Naive thymus-derived CD8-positive, alpha-beta T cell (primary cell): ENCODE results near the gene MRPS5. TPM values are rescaled to one million over a fixed set of nuclear protein-coding genes. Genes with fewer than 3 reads are reported as not detected.
A peak's percentile ranks its signal among the peaks of the same experiment; 100 is the strongest.

Experiments used
- ATAC-seq, 2 donors: fragments of 150-1000 bp; cut with Tn5 transposase in 1 of 2; sonication (Bioruptor Pico), chemical (Tn5 transposase) in 1 of 2; 1 replicate in 1 of 2; 2 replicates in 1 of 2; pipeline ENCODE4 v1.10.0; 2021; ENCODE audit warnings: mild to moderate bottlenecking in 2 of 2, moderate library complexity in 2 of 2
- POLR2A ChIA-PET: fragments of 350-600 bp; sonication (Branson Sonifier 250); formaldehyde crosslinking; loops from one replicate; lab custom pipeline; 2021; ENCODE audit warnings: antibody characterized with exemption; lab: Charles Lee
- DNase-seq, 10 donors: peaks; one replicate each; pipeline versions ENCODE4 v3.0.0 to v3.0.0-alpha.2; 2020 to 2022
- H3K27ac Mint-ChIP-seq, 10 donors: one replicate each; pipeline ENCODE4 v1.8.0; 2020 to 2022; ENCODE audit warnings: mild to moderate bottlenecking in 10 of 10, mixed read lengths in 10 of 10, moderate library complexity in 4 of 10, inconsistent platforms in 1 of 10
- H3K27me3 Mint-ChIP-seq, 5 donors: one replicate each; pipeline ENCODE4 v1.8.0; 2021 to 2022; ENCODE audit warnings: mixed read lengths in 5 of 5
- H3K36me3 Mint-ChIP-seq, 3 donors: one replicate each; pipeline ENCODE4 v1.8.0; 2020 to 2022; ENCODE audit warnings: mixed read lengths in 3 of 3, mild to moderate bottlenecking in 2 of 3, inconsistent platforms in 1 of 3
- H3K4me1 Mint-ChIP-seq, 4 donors: one replicate each; pipeline ENCODE4 v1.8.0; 2021 to 2022; ENCODE audit warnings: mixed read lengths in 4 of 4
- H3K4me3 Mint-ChIP-seq, 10 donors: one replicate each; pipeline ENCODE4 v1.8.0; 2020 to 2022; ENCODE audit warnings: mild to moderate bottlenecking in 10 of 10, mixed read lengths in 10 of 10, moderate library complexity in 6 of 10, inconsistent platforms in 1 of 10
- H3K9me3 Mint-ChIP-seq, 9 donors: one replicate each; pipeline ENCODE4 v1.8.0; 2020 to 2022; ENCODE audit warnings: mixed read lengths in 9 of 9, mild to moderate bottlenecking in 3 of 9, inconsistent platforms in 1 of 9, moderate library complexity in 1 of 9
- polyA plus RNA-seq, 3 donors: library from polyadenylated mRNA; unstranded; fragments of 300-500 nt; fragmentation: Illumina TruSeq; gene quantifications; one replicate each; pipeline ENCODE4 v1.2.3, GENCODE V29; 2021
- total RNA-seq, 8 experiments: library from RNA in 2 of 8; stranded (reverse) in 2 of 8; gene quantifications; one replicate each; pipeline ENCODE4 v1.2.3 and lab custom pipeline; 2021 to 2026

MRPS5 gene
- total and polyA plus RNA-seq, 5 experiments from 2014 or later, result 37.2 to 66.0 (median 54.6) TPM

DNA sequence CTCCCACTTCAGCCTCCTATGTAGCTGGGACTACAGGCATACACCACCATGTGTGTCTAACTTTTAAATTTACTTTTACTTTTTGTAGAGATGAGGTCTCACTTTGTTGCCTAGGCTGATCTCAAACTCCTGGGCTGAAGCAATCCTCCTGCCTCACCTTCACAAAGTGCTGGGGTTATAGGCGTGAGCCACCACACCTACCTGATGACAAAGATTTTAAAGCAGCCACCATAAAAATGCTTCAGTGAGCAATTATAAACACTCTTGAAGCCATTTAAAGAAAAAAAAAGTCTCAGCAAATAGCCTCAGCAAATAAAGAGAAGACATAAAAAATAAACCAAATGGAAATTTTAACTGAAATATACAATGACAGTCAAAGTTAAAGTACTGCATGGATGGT, 35.6 kb downstream of the MRPS5 start:
- DNase-seq, result no peak
- no peaks in the 10 kb centered on the region for H3K9me3 Mint-ChIP-seq
- POLR2A ChIA-PET, result interaction anchor here (15.4 kb wide), 1 partner anchor 60 kb away, joined by 944 read pairs; the partner anchor contains the start of gene MAL
- no peaks in the 10 kb centered on the region for H3K27me3 Mint-ChIP-seq
- H3K27ac Mint-ChIP-seq, result peak overlapping the region in 1 of 10 donors; percentile 41
- no peak for ATAC-seq
- H3K36me3 Mint-ChIP-seq, result peaks cover 0 to 54% (median 14%) of the 10 kb centered on the region in 3 donors
- no peak overlapping the region for H3K4me3 Mint-ChIP-seq
- H3K4me1 Mint-ChIP-seq, result peaks cover 0 to 2% (median 0%) of the 10 kb centered on the region in 4 donors

DNA sequence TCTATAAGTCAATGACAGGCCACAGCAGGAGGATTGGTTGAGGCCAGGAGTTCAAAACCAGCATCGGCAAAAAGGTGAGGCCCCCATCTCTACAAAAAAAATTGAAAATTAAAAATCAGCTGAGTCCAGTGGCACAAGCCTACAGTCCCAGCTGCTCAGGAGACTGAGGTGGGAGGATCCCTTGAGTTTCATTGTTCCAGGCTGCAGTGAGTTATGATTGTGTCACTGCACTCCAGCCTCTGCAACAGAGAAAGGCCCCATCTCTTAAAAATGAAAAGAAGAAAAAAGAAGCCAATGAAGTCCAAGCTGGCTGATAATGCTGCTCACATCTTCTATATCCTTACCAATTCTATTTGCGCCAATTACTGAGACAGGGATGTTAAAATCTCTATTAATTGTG, 39.1 kb downstream of the MRPS5 start:
- H3K27ac Mint-ChIP-seq, result no peak overlapping the region

DNA sequence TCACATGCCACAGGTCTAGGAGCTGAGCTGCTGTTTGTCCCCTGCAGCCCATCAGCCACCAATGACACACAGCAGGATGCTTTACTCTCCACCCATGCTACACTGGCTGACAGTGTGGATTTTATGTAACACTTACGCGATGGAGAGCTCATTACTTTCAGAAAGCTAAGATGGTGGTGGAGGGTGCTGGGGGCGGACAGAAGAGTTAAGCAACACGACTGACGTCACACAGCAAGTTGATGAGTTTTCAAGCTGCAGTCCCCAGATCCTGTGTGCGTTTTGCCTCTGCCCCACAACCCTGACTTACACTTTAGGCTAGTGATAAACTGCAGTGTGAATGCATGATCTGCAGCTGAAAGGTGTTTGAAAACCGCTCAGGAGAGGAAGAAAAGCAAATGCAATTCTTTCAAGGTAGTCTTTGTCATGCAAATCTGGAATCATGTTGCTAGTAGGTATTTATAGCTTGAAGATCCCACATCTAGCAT, 42.4 kb downstream of the MRPS5 start:
- Mint-ChIP-seq H3K36me3 (peaks cover 0 to 2% (median 0%) of the 10 kb centered on the region in 3 donors), H3K4me1 (peaks cover 29 to 59% (median 54%) of the 10 kb centered on the region in 4 donors), H3K27ac (peak overlapping the region in 9 of 10 donors; percentile 51 to 99 (median 70)), H3K9me3 (no peaks in the 10 kb centered on the region), H3K4me3 (peak overlapping the region in 3 of 10 donors; percentile 14 to 56 (median 22)), H3K27me3 (no peaks in the 10 kb centered on the region)
- ATAC-seq (no peak), DNase-seq (peak in 1 of 10 donors; percentile 34)
- POLR2A ChIA-PET, result interaction anchor here (0.7 to 15.4 kb wide), 12 partner anchors 23 to 80 kb away, joined by 3 to 944 read pairs (median 8); partner anchors contain the start of genes MAL, MRPS5 and ZNF514

More for the DNA sequence above, 39.1 kb downstream of the MRPS5 start:
- Mint-ChIP-seq H3K9me3 (no peaks in the 10 kb centered on the region), H3K36me3 (peaks cover 0 to 25% (median 8%) of the 10 kb centered on the region in 3 donors), H3K4me1 (peaks cover 12 to 27% (median 23%) of the 10 kb centered on the region in 4 donors), H3K4me3 (no peak overlapping the region), H3K27me3 (no peaks in the 10 kb centered on the region)
- no peak for ATAC-seq
- POLR2A ChIA-PET, result interaction anchor here (0.9 to 15.4 kb wide), 2 partner anchors 38 to 57 kb away, joined by 3 to 944 read pairs; partner anchors contain the start of gene MAL
- DNase-seq, result no peak

DNA sequence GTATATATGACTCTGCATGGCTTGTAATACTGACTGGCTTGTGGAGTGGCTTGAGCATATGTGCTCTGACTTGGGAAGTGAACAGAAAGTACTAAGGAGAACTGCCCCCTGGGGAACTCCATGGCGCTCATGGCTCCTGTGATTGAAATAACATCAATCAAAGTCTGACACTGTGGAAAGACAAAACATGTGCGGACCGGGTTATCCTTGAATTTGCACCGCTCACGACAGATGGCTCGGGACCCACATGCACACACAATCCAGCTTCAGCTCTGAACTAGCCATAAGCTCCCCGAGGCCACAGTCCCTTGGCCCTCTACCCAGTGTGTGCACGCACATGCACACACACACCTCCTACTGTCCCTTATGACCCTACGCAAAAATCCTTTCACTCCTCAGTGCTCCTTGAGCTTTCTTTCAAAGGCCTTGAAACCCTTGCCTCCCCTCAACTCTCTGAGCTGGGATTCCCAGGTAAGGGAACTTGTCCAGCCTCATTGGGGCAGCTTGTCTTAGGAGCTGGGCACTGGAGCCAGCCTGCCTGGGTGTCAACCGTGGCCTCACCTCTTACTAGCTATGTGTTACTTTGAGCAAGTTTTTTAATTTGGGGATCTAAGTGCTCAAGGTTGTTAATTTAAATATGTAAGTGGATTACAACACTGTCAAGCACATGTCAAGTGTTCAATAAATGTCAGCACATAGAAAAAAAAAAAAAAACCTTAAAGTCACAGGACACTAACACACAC, 43.6 kb downstream of the MRPS5 start:
- POLR2A ChIA-PET, result interaction anchor here (0.7 to 15.4 kb wide), 12 partner anchors 9 to 1185 kb away, joined by 3 to 944 read pairs (median 6); partner anchors contain the start of genes MAL, MRPS5, ZNF2 and ZNF514
- DNase-seq (no peak), ATAC-seq (no peak)
- Mint-ChIP-seq H3K27me3 (no peaks in the 10 kb centered on the region), H3K4me3 (peak overlapping the region in 9 of 10 donors; percentile 16 to 88 (median 75)), H3K36me3 (no peaks in the 10 kb centered on the region), H3K9me3 (no peaks in the 10 kb centered on the region), H3K4me1 (peaks cover 30 to 71% (median 66%) of the 10 kb centered on the region in 4 donors), H3K27ac (peak overlapping the region; percentile 84 to 99 (median 96))

DNA sequence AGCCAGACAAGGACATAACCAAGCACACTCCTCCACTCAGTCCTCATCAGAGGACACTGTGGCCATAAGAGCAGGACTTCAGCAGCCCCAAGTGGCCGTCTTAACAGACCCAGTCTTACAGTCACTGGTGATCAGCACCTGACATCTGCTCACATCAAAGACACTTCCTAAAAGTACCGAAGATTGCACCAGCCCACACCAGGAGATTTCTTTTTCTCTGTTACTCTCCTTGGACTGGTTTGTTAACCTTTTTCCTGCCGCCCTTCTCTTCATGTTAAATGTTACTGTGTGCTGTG, 44.1 kb downstream of the MRPS5 start:
- H3K27me3 Mint-ChIP-seq, result no peaks in the 10 kb centered on the region
- H3K4me3 Mint-ChIP-seq, result peak overlapping the region in 9 of 10 donors; percentile 63 to 89 (median 81)
- H3K9me3 Mint-ChIP-seq, result no peaks in the 10 kb centered on the region
- peaks cover 31 to 74% (median 71%) of the 10 kb centered on the region in 4 donors for H3K4me1 Mint-ChIP-seq
- DNase-seq (peak in 1 of 10 donors; percentile 11), ATAC-seq (no peak)
- peak overlapping the region; percentile 84 to 99 (median 96) for H3K27ac Mint-ChIP-seq
- POLR2A ChIA-PET, result interaction anchor here (1.4 to 15.4 kb wide), 6 partner anchors 9 to 82 kb away, joined by 4 to 944 read pairs (median 14); partner anchors contain the start of genes MAL, MRPS5 and ZNF514
- no peaks in the 10 kb centered on the region for H3K36me3 Mint-ChIP-seq

DNA sequence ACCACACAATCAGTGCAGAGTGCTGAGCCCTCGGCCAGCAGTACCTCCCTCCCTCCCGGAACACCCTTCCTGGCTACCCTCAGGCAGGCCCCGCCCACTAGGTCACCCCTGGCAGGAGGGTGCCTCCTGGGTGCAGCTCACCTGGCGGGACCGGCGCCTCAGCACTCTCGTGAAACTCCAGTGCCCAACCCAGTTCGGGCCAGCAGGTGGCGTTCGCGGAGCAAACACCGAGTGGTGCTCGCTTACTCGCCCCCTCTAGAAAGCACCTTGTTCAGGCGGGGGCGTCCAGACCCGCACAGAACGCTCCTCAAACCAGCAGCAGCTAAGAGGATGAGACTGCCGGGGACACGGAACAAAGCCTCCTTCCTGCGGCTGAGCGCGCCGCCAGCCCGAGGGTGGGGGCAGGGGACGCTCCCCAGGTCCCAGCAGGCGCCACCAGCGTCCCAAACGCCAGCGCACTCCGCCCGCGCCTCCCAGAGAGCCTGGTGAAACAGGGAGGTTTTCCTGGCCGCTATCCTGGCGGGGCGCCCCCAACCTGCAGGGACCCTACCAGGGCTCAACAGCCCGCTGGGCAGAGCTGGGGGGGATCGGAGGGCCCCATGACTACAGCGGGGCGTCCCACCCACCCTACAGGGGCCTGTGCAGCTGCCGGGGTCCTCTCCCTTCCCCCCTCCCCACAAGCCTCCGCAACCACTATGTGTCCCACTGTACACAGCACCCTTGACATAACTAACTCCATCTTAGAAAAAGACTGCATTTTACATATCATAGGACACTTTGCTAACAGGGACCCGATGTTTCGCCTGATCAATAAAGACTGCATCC, 44.7 kb downstream of the MRPS5 start:
- POLR2A ChIA-PET, result interaction anchor here (0.6 to 15.4 kb wide), 12 partner anchors 9 to 259 kb away, joined by 3 to 944 read pairs (median 10); partner anchors contain the start of genes MAL, MRPS5, ZNF2 and ZNF514
- no peaks in the 10 kb centered on the region for H3K27me3 Mint-ChIP-seq
- H3K4me1 Mint-ChIP-seq, result peaks cover 33 to 80% (median 75%) of the 10 kb centered on the region in 4 donors
- peak; percentile 83 to 95 (median 90) for DNase-seq
- peak overlapping the region; percentile 80 to 91 (median 88) for H3K4me3 Mint-ChIP-seq
- peak; percentile 72 to 80 for ATAC-seq
- H3K27ac Mint-ChIP-seq, result peak overlapping the region; percentile 84 to 99 (median 96)
- peaks cover 0 to 3% (median 0%) of the 10 kb centered on the region in 9 donors for H3K9me3 Mint-ChIP-seq
- H3K36me3 Mint-ChIP-seq, result no peaks in the 10 kb centered on the region

DNA sequence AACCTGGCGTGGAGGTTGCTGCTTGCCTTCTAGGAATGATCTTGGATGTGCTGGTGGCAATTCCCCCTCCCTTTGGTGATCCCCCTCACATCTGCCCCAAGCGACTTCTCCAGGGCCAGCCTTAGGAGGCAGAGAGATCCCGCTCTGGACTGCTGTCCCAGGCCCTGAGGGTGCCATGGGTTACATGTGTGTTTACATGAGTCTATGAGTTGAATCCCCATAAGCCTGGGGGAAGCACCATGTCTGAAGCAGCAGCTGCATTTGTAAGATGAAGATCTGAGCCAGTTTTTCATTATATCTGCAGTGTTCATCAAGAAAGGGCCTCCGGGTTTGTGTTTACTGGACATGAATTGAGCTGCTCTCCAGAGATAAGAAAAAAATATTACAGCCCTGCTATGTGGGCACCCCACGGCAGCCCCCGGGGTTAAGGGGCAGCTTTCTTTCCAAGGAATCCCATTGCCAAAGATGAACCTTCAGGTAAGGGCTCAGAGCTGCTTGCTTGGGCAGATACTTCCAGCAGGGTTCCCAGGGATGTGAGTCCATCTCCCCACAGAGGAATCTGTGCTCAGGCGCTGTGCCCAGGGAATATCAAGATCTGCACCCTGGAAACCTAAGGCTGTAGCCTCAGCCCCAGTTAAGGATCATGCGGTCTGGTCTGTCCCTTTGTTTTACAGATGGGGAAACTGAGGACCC, 46.0 kb downstream of the MRPS5 start:
- DNase-seq (no peak), ATAC-seq (peak in 1 of 2 donors; percentile 8)
- Mint-ChIP-seq H3K27me3 (no peaks in the 10 kb centered on the region), H3K4me3 (peak overlapping the region; percentile 80 to 91 (median 88)), H3K9me3 (peaks cover 0 to 7% (median 0%) of the 10 kb centered on the region in 9 donors), H3K4me1 (peaks cover 38 to 83% (median 76%) of the 10 kb centered on the region in 4 donors), H3K27ac (peak overlapping the region; percentile 84 to 99 (median 96)), H3K36me3 (no peaks in the 10 kb centered on the region)
- POLR2A ChIA-PET, result interaction anchor here (0.5 to 15.4 kb wide), 11 partner anchors 19 to 90 kb away, joined by 3 to 944 read pairs (median 15); partner anchors contain the start of genes MAL, MRPS5, ZNF2 and ZNF514

DNA sequence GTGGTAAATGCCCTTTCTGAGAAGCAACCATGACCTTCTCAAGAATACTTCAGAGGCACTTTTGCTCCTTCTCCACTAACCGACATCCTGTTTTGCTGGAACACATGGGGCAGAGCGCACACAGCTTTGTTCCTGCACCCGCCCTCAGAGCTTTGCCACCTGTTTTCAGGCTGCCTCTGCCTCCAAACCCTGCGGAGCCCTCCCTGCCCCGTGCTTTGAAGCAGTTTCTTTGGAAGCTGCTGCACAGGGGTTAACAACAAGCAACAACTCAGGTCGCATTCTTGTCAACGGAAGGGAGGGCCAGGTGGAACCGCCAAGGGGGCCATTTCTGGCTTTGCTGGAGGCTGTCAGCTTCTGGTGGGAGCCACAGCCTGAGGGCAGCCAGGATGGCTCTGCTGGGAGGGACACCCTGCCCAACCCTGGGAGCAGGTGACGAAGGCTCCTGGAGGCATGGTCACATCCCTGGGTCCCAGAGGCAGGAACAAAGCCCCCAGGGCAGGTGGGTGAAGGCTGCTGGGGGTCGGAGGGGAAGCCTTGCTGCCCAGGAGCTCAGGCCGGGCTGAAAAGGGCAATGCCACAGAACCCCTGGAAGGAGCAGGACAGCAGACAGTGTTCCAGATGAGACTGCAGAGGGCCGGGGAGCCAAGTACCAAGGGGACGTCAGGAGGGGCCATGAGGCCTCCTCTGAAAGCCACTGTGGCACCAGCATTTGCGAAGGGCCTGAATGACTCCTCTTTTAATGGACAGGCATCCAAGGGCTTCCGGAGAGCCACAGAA, 46.8 kb downstream of the MRPS5 start:
- POLR2A ChIA-PET, result interaction anchor here (0.5 to 15.4 kb wide), 10 partner anchors 18 to 90 kb away, joined by 3 to 944 read pairs (median 18); partner anchors contain the start of genes MAL, MRPS5, ZNF2 and ZNF514
- H3K27me3 Mint-ChIP-seq, result no peaks in the 10 kb centered on the region

DNA sequence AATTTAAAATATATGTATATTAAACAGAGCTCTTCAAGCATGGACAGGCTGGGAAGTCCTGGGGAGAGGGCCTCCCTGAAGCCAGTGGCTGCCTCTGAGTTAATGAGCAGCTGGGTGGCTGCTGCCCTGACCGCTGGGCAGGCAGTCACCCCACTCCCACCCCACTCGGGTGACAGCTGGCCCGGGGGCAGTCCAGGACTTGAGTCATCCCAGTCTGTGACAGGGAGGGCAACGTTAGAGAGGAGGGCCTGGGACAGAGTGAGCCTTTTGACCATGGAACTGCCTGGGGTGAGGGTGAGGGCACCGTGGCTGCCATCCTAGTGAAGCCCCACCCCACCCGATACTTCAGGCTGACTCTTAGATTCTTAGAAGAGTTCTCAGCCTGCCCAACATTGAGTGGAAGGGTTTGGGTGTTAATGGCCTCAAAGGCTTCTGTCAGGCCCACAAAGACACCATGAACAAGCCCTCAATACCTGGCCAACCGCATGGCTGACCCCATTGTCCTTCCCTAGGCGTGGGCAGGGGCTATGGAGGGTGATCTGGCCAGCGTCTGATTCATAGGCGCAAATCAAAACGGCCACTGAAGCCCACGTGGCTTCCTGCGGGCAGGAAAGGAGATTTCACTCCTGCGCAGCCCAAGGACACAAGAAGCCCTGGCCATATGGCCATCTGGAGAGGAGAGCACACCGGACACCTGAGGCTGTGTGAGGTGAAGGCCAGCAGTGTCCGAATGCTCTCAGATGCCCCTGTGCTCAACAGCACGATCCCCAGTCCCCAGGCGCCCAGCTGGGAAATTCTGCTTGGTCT, 47.5 kb downstream of the MRPS5 start:
- peaks cover 0 to 7% (median 0%) of the 10 kb centered on the region in 9 donors for H3K9me3 Mint-ChIP-seq
- peak overlapping the region in 9 of 10 donors; percentile 80 to 91 (median 88) for H3K4me3 Mint-ChIP-seq
- H3K4me1 Mint-ChIP-seq, result peaks cover 38 to 72% (median 66%) of the 10 kb centered on the region in 4 donors
- no peaks in the 10 kb centered on the region for H3K27me3 Mint-ChIP-seq
- no peaks in the 10 kb centered on the region for H3K36me3 Mint-ChIP-seq
- DNase-seq (no peak), ATAC-seq (no peak)
- POLR2A ChIA-PET, result interaction anchor here (0.6 to 15.4 kb wide), 8 partner anchors 17 to 85 kb away, joined by 3 to 944 read pairs (median 23); partner anchors contain the start of genes MAL, MRPS5 and ZNF514
- peak overlapping the region; percentile 84 to 99 (median 96) for H3K27ac Mint-ChIP-seq

More for the DNA sequence above, 46.8 kb downstream of the MRPS5 start:
- Mint-ChIP-seq H3K4me3 (peak overlapping the region; percentile 80 to 91 (median 88)), H3K27ac (peak overlapping the region; percentile 84 to 99 (median 96)), H3K4me1 (peaks cover 38 to 79% (median 73%) of the 10 kb centered on the region in 4 donors), H3K9me3 (peaks cover 0 to 7% (median 0%) of the 10 kb centered on the region in 9 donors), H3K36me3 (no peaks in the 10 kb centered on the region)
- peak; percentile 71 to 73 for ATAC-seq
- DNase-seq, result peak; percentile 36 to 89 (median 71)

DNA sequence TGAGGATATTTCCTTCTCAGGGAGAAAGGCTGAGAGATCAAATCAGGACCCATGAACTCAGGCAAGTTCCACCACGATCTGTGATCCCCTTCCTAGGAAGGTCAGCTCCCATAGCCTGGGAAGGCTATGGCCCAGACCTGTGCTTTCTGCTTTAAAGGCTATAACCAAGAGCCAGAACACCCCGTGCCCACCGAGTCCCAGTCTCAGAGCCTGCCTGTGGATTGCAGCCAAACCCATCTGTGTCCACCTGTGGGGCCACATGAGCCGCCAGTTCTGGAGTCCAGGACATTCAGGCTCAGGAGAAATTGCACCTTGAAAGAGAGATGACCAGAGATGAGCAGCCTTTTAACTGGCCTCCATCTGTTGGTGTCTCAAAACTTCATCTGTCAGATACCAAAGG, 49.2 kb downstream of the MRPS5 start:
- no peaks in the 10 kb centered on the region for H3K27me3 Mint-ChIP-seq
- POLR2A ChIA-PET, result interaction anchor here (0.9 to 15.4 kb wide), 3 partner anchors 16 to 49 kb away, joined by 3 to 944 read pairs (median 537); partner anchors contain the start of genes MAL and MRPS5
- peak overlapping the region in 3 of 10 donors; percentile 7 to 55 (median 54) for H3K4me3 Mint-ChIP-seq
- ATAC-seq, result no peak
- H3K9me3 Mint-ChIP-seq, result peaks cover 0 to 7% (median 0%) of the 10 kb centered on the region in 9 donors
- H3K27ac Mint-ChIP-seq, result peak overlapping the region; percentile 67 to 99 (median 94)
- DNase-seq, result no peak
- H3K4me1 Mint-ChIP-seq, result peaks cover 27 to 56% (median 54%) of the 10 kb centered on the region in 4 donors
- peaks cover 0 to 2% (median 0%) of the 10 kb centered on the region in 3 donors for H3K36me3 Mint-ChIP-seq
